SK-N-SH (cell line): Measurements from ENCODE around the gene AACS. TPM values are rescaled to one million over a fixed set of nuclear protein-coding genes. Genes with fewer than 3 reads are reported as not detected.

Experiments
- CTCF ChIA-PET: fragments of 300-600, 350-600 bp; formaldehyde crosslinking; extraction: SDS; loops from one replicate; lab custom pipeline; 2021; lab: Yijun Ruan, JAX
- POLR2A ChIA-PET: fragments of 350-600 bp; sonication (Branson Sonifier 250); formaldehyde crosslinking; extraction: SDS; loops from one replicate; lab custom pipeline; 2020; ENCODE audit warnings: antibody characterized with exemption, inconsistent platforms; lab: Yijun Ruan, JAX
- DNase-seq: peaks from one replicate; pipeline ENCODE4 v3.0.0; 2012
- H2AFZ ChIP-seq: fragments of 200-600 bp; sonication (generic); 2 replicates; pipeline ENCODE4 v1.8.1; 2016; ENCODE audit warnings: antibody characterized with exemption, mild to moderate bottlenecking, low read depth
- H3F3A ChIP-seq: fragments of 200-600 bp; sonication (generic); replicated peaks from 2 replicates; pipeline ENCODE3; 2016; ENCODE audit warnings: antibody characterized with exemption, mild to moderate bottlenecking; ENCODE audit not compliant: insufficient read depth
- H3K27ac ChIP-seq, 2 experiments: fragments of 200-500 bp in 1 of 2; fragments of 200-600 bp in 1 of 2; sonication (Bioruptor generic) in 1 of 2; sonication (generic), shearing (Covaris generic) in 1 of 2; 2 replicates each; pipeline versions ENCODE4 v1.5.1 to v1.6.1; 2014 to 2016; ENCODE audit warnings: low read depth in 2 of 2, inconsistent platforms in 1 of 2, low read length in 1 of 2, mild to moderate bottlenecking in 1 of 2, mixed read lengths in 1 of 2
- H3K27me3 ChIP-seq: fragments of 200-600 bp; sonication (generic), shearing (Covaris generic); 2 replicates; pipeline ENCODE4 v1.6.1; 2016; ENCODE audit warnings: mixed run types; ENCODE audit not compliant: insufficient read depth
- H3K36me3 ChIP-seq, 2 experiments: fragments of 200-500 bp in 1 of 2; fragments of 200-600 bp in 1 of 2; sonication (Bioruptor generic) in 1 of 2; sonication (generic) in 1 of 2; replicated peaks in 1 of 2; 2 replicates each; pipeline versions ENCODE3 to v1.5.1; 2014 to 2016; ENCODE audit warnings: low read length in 1 of 2, mild to moderate bottlenecking in 1 of 2; ENCODE audit not compliant: insufficient read depth in 2 of 2, control insufficient read depth in 1 of 2
- H3K4me1 ChIP-seq, 2 experiments: fragments of 200-500 bp in 1 of 2; fragments of 200-600 bp in 1 of 2; sonication (Bioruptor generic) in 1 of 2; sonication (generic), shearing (Covaris generic) in 1 of 2; 2 replicates each; pipeline versions ENCODE4 v1.5.1 to v1.6.1; 2014 to 2016; ENCODE audit warnings: low read depth in 1 of 2, low read length in 1 of 2, mixed run types in 1 of 2; ENCODE audit not compliant: insufficient read depth in 2 of 2, control insufficient read depth in 1 of 2
- H3K4me2 ChIP-seq: fragments of 200-600 bp; sonication (generic), shearing (Covaris generic); 2 replicates; pipeline ENCODE4 v1.6.1; 2017; ENCODE audit warnings: mixed run types
- H3K4me3 ChIP-seq, 2 experiments: fragments of 200-500 bp in 1 of 2; fragments of 200-600 bp in 1 of 2; sonication (Bioruptor generic) in 1 of 2; sonication (generic), shearing (Covaris generic) in 1 of 2; 2 replicates each; pipeline versions ENCODE4 v1.5.1 to v1.8.1; 2014 to 2016; ENCODE audit warnings: low read depth in 2 of 2, inconsistent platforms in 1 of 2, low read length in 1 of 2, mild to moderate bottlenecking in 1 of 2, mixed read lengths in 1 of 2, moderate library complexity in 1 of 2
- H3K79me2 ChIP-seq: fragments of 200-600 bp; sonication (generic); 2 replicates; pipeline ENCODE4 v1.8.1; 2017; ENCODE audit warnings: mild to moderate bottlenecking; ENCODE audit not compliant: insufficient read depth
- H3K9ac ChIP-seq: fragments of 200-600 bp; sonication (generic); 2 replicates; pipeline ENCODE4 v1.6.1; 2017; ENCODE audit warnings: mixed run types
- H3K9me2 ChIP-seq: fragments of 200-600 bp; sonication (generic); 2 replicates; pipeline ENCODE4 v1.6.1; 2017; ENCODE audit warnings: mixed run types
- H3K9me3 ChIP-seq: fragments of 200-600 bp; sonication (generic); 2 replicates; pipeline ENCODE4 v1.6.1; 2017; ENCODE audit warnings: mixed run types, mild to moderate bottlenecking, moderate library complexity
- H4K20me1 ChIP-seq: fragments of 200-600 bp; sonication (generic); 2 replicates; pipeline ENCODE4 v1.6.1; 2017; ENCODE audit warnings: mild to moderate bottlenecking, mixed run types; ENCODE audit not compliant: insufficient read depth
- CTCF ChIP-seq: fragments of 200-600 bp; sonication (generic); IDR thresholded peaks from 2 replicates; pipeline ENCODE4 v1.6.1; 2017; ENCODE audit warnings: antibody characterized with exemption, mild to moderate bottlenecking, moderate library complexity
- ELF1 ChIP-seq: IDR thresholded peaks from 2 replicates; pipeline ENCODE4 v1.4.0; 2012
- EZH2phosphoT487 ChIP-seq: fragments of 200-600 bp; sonication (generic); IDR thresholded peaks from 2 replicates; pipeline ENCODE4 v1.6.1; 2017; ENCODE audit warnings: low read depth, mixed run types, mild to moderate bottlenecking, antibody characterized with exemption, moderate library complexity, borderline replicate concordance
- FOXJ3 ChIP-seq: sonication (generic); formaldehyde crosslinking; IDR thresholded peaks from 2 replicates; pipeline ENCODE4 v1.5.1; 2020; ENCODE audit warnings: mild to moderate bottlenecking, missing genetic modification reagents
- GATA2 ChIP-seq: sonication (generic); formaldehyde crosslinking; IDR thresholded peaks from 2 replicates; pipeline ENCODE4 v1.5.0; 2020; ENCODE audit warnings: mild to moderate bottlenecking, missing genetic modification reagents
- JUND ChIP-seq: IDR thresholded peaks from 2 replicates; pipeline ENCODE4 v1.4.0; 2012
- MAX ChIP-seq: IDR thresholded peaks from 2 replicates; pipeline ENCODE4 v1.4.0; 2012; ENCODE audit warnings: low read depth
- MEF2A ChIP-seq: IDR thresholded peaks from 2 replicates; pipeline ENCODE4 v1.4.0; 2012; ENCODE audit warnings: low read depth, borderline replicate concordance
- NFIC ChIP-seq: IDR thresholded peaks from 2 replicates; pipeline ENCODE4 v1.4.0; 2012; ENCODE audit warnings: borderline replicate concordance
- PBX3 ChIP-seq: IDR thresholded peaks from 2 replicates; pipeline ENCODE4; 2012
- POLR2AphosphoS5 ChIP-seq: IDR thresholded peaks from 2 replicates; pipeline ENCODE4 v1.6.1; 2012; ENCODE audit warnings: low read depth, low read length
- RAD21 ChIP-seq: IDR thresholded peaks from 2 replicates; pipeline ENCODE4 v1.6.1; 2012; ENCODE audit warnings: mild to moderate bottlenecking, low read length
- RCOR1 ChIP-seq: fragments of 150-350 bp; IDR thresholded peaks from 2 replicates; pipeline ENCODE4 v1.6.1; 2017; ENCODE audit warnings: antibody characterized with exemption, low read length
- RFX5 ChIP-seq: IDR thresholded peaks from 2 replicates; pipeline ENCODE4 v1.6.1; 2012; ENCODE audit warnings: mild to moderate bottlenecking, improper control_type of control experiment, low read length
- RXRA ChIP-seq: IDR thresholded peaks from 2 replicates; pipeline ENCODE4 v1.4.0; 2012; ENCODE audit warnings: low read depth, mild to moderate bottlenecking, borderline replicate concordance
- SIN3A ChIP-seq: IDR thresholded peaks from 2 replicates; pipeline ENCODE4 v1.6.1; 2012; ENCODE audit warnings: low read depth, mild to moderate bottlenecking, low read length, moderate library complexity, borderline replicate concordance
- SMC3 ChIP-seq: IDR thresholded peaks from 2 replicates; pipeline ENCODE4 v1.6.1; 2012; ENCODE audit warnings: low read depth, low read length, improper control_type of control experiment
- TEAD4 ChIP-seq: IDR thresholded peaks from 2 replicates; pipeline ENCODE4 v1.4.0; 2012; ENCODE audit warnings: mild to moderate bottlenecking, borderline replicate concordance; ENCODE audit not compliant: insufficient read depth
- YY1 ChIP-seq: IDR thresholded peaks from 2 replicates; pipeline ENCODE4 v1.4.0; 2012; ENCODE audit warnings: low read depth, mild to moderate bottlenecking
- WGBS: methylation state at CpG from one replicate; pipeline ENCODE4 v1.1.6; 2017; ENCODE audit warnings: low lambda C conversion rate; 5-methylcytosine and 5-hydroxymethylcytosine counted together
- polyA plus RNA-seq, 3 experiments: library from polyadenylated mRNA; depleted of rRNA; stranded (reverse); fragments of >200 nt; gene quantifications; 2 replicates each; pipeline ENCODE4 v1.2.3, GENCODE V29; 2012
- TF ChIP-seq, protein P1 (sequence below): fragments of 150-350 bp; IDR thresholded peaks from 2 replicates; pipeline ENCODE4 v1.6.1; 2016; ENCODE audit warnings: mild to moderate bottlenecking, low read depth, low read length

The AACS gene
- polyA plus RNA-seq, 1 of the 3 experiments (the other 2 are of a cell fraction) = 17.3 TPM

DNA sequence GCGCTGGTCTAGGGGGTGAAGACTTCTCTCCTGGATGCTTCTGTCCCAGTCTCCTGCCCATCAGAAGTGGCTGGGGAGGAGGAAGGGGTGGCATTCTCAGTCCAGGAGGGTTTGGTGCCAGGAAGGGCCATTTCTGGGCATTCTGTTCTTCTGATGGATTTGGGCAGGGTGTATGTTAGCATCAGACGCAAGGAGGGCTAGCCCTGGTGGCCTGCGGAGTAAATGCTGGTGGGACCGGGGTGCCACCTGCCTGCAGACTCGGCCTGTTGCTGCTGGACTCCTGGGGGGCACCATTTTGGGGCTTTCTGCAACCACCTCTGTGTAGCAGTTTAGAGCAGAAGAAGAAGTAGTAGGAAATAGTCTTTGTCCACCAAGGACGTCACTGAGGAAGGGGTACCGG, 31.7 kb downstream of the AACS start:
- H3F3A ChIP-seq = no peaks in the 10 kb centered on the region
- H3K9me2 ChIP-seq = no peaks in the 10 kb centered on the region
- H3K36me3 ChIP-seq = peaks cover 0 to 14% of the 10 kb centered on the region in 2 experiments
- no peaks in the 10 kb centered on the region for H3K9me3 ChIP-seq
- ChIA-PET CTCF (no interaction called here), POLR2A (no interaction called here)
- H3K4me3 ChIP-seq = no peak overlapping the region
- WGBS = 91% methylated on average over 7 of the region's 7 CpGs
- no peak for DNase-seq
- no peak overlapping the region for H3K4me2 ChIP-seq
- H3K27me3 ChIP-seq = no peaks in the 10 kb centered on the region
- H2AFZ ChIP-seq = no peak overlapping the region
- H4K20me1 ChIP-seq = no peaks in the 10 kb centered on the region
- TF ChIP-seq POLR2AphosphoS5 = no peak
- no peak for TF ChIP-seq ELF1
- no peak for TF ChIP-seq RCOR1
- TF ChIP-seq RXRA = no peak
- TF ChIP-seq NFIC = no peak
- no peak for TF ChIP-seq JUND
- TF ChIP-seq RFX5 = no peak
- TF ChIP-seq TEAD4 = no peak
- no peak for TF ChIP-seq FOXJ3 (CRISPR knock-in tag)
- TF ChIP-seq PBX3 = no peak
- no peak for TF ChIP-seq GATA2 (CRISPR knock-in tag)
- TF ChIP-seq CTCF = no peak
- H3K79me2 ChIP-seq = no peaks in the 10 kb centered on the region
- no peak overlapping the region for H3K9ac ChIP-seq
- H3K4me1 ChIP-seq = peaks cover 0 to 5% of the 10 kb centered on the region in 2 experiments; a peak in 1 of 4 replicates
- no peak overlapping the region for H3K27ac ChIP-seq

- H4K20me1 ChIP-seq = no peaks in the 10 kb centered on the region
- H3K27ac ChIP-seq = no peak overlapping the region
- no peaks in the 10 kb centered on the region for H3K9me3 ChIP-seq
- H3K79me2 ChIP-seq = no peaks in the 10 kb centered on the region
- H3K9ac ChIP-seq = no peak overlapping the region
- peaks cover 0 to 5% of the 10 kb centered on the region in 2 experiments; a peak in 1 of 4 replicates for H3K4me1 ChIP-seq
- ChIA-PET POLR2A (no interaction called here), CTCF (no interaction called here)
- no peak overlapping the region for H3K4me2 ChIP-seq
- no peak for TF ChIP-seq MAX
- TF ChIP-seq, protein P1, sequence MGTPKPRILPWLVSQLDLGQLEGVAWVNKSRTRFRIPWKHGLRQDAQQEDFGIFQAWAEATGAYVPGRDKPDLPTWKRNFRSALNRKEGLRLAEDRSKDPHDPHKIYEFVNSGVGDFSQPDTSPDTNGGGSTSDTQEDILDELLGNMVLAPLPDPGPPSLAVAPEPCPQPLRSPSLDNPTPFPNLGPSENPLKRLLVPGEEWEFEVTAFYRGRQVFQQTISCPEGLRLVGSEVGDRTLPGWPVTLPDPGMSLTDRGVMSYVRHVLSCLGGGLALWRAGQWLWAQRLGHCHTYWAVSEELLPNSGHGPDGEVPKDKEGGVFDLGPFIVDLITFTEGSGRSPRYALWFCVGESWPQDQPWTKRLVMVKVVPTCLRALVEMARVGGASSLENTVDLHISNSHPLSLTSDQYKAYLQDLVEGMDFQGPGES = no peak
- TF ChIP-seq JUND = no peak
- no peak for TF ChIP-seq RFX5
- TF ChIP-seq SMC3 = no peak
- TF ChIP-seq PBX3 = no peak
- TF ChIP-seq ELF1 = no peak
- no peak for TF ChIP-seq TEAD4
- TF ChIP-seq GATA2 (CRISPR knock-in tag) = no peak
- TF ChIP-seq EZH2phosphoT487 = no peak
- no peak for TF ChIP-seq SIN3A
- no peak for TF ChIP-seq MEF2A
- no peak for TF ChIP-seq YY1
- no peak for TF ChIP-seq RAD21
- TF ChIP-seq RXRA = no peak
- DNase-seq = no peak
- no peaks in the 10 kb centered on the region for H3K9me2 ChIP-seq
- H2AFZ ChIP-seq = no peak overlapping the region
- no peak overlapping the region for H3K4me3 ChIP-seq
- H3K27me3 ChIP-seq = no peaks in the 10 kb centered on the region
- H3F3A ChIP-seq = no peaks in the 10 kb centered on the region
- 97% methylated on average over 11 of the region's 12 CpGs for WGBS
- peaks cover 0 to 10% of the 10 kb centered on the region in 2 experiments for H3K36me3 ChIP-seq
Measured at GRCh38 chr12:125097427-125097826, 32.2 kb downstream of the AACS start.
